Measurements from ENCODE around the gene GBA2. TPM values are rescaled to one million over a fixed set of nuclear protein-coding genes. Genes with fewer than 3 reads are reported as not detected.

GBA2 gene
- total and polyA plus RNA-seq, 2 donors (not counting 3 experiments of a cell fraction or from before 2014, with no cell fraction given): 110 to 158 TPM

DNA sequence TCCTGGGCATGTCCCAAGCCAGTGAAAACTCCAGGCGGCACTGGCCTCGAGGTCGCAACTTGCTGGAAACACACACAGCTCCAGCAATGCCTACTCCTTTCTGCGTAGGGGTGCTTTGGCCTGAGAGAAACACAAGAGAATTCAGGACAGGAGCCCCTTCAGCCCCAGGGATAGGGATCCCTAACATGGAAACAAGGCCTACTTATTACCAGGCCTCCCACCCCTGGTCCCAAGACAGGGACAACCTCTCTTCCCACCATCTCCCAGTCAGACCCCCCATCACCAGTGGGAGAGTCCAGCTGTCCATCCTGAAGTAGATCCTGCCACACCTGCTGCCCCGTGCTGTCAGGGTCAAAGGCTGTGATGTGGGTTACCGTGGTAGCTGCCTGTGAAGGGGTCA, 8.8 kb downstream of the GBA2 start:
- no peak overlapping the region for H3K4me2 ChIP-seq (ENCODE audit: insufficient read depth, low read length)
- FAIRE-seq (no peak), DNase-seq (ENCODE audit: low read depth, low spot score) (no peak)
- intact Hi-C loops (cut with micrococcal nuclease) (no loop called here), dilution Hi-C loops (cut with MboI; ENCODE audit: extremely low pct_ligation_motif_present, low sequenced_read_pairs) (no loop called here)
- H3K9me3 ChIP-seq (replicated peaks; ENCODE audit: control insufficient read depth, insufficient read depth, low read length): no peaks in the 10 kb centered on the region
- H3K4me1 ChIP-seq (ENCODE audit: control insufficient read depth, extremely low read depth, insufficient read depth, low read length): peaks cover 10% of the 10 kb centered on the region
- H3K27me3 ChIP-seq (ENCODE audit: control insufficient read depth in 2 of 2, insufficient read depth in 2 of 2, low read length in 2 of 2): no peaks in the 10 kb centered on the region
- no peaks in the 10 kb centered on the region for H4K20me1 ChIP-seq (replicated peaks; ENCODE audit: control insufficient read depth, extremely low read depth, insufficient read depth, low read length)
- POLR2A ChIA-PET: no interaction called here
- no TSS peak for BruUV-seq (replicated peaks)
- TF ChIP-seq GATA2 (IDR thresholded peaks at IDR 0.05; ENCODE audit: insufficient read depth, insufficient read length, low read depth, low read length): no peak
- no peak for TF ChIP-seq FOS (IDR thresholded peaks at IDR 0.05; ENCODE audit: borderline replicate concordance, insufficient read depth, low read length)
- no peak for TF ChIP-seq POLR2AphosphoS5 (IDR thresholded peaks at IDR 0.05; ENCODE audit: insufficient read depth, low read depth, low read length)
- no peak for TF ChIP-seq EZH2 (IDR thresholded peaks at IDR 0.05; ENCODE audit: borderline replicate concordance, low read depth, low read length, severe bottlenecking)
- no peak for TF ChIP-seq POLR2A (IDR thresholded peaks at IDR 0.05; ENCODE audit: low read depth, low read length)
- no peak for TF ChIP-seq JUN (IDR thresholded peaks at IDR 0.05; ENCODE audit: borderline replicate concordance, insufficient read depth, insufficient read length, low read depth)
- H3K9ac ChIP-seq (replicated peaks; ENCODE audit: extremely low read depth, insufficient read depth, low read length): no peak overlapping the region
- no peak overlapping the region for H3K27ac ChIP-seq (ENCODE audit: insufficient read depth, low read depth, low read length)
- CTCF ChIA-PET: interaction anchor here (1.2 to 1.4 kb wide), 3 partner anchors 8 to 50 kb away, joined by 3 to 4 read pairs (median 4); partner anchors contain the start of gene CREB3
- no peak overlapping the region for H3K4me3 ChIP-seq (replicated peaks in 1 of 3; ENCODE audit: insufficient read depth in 1 of 3, low read depth in 1 of 3, low read length in 3 of 3)
- H2AFZ ChIP-seq (ENCODE audit: low read depth, low read length): no peak overlapping the region
- H3K36me3 ChIP-seq (ENCODE audit: control insufficient read depth in 2 of 2, extremely low read depth in 1 of 2, insufficient read depth in 2 of 2, low read length in 2 of 2): peaks cover 55 to 74% of the 10 kb centered on the region in 2 experiments
- no peaks in the 10 kb centered on the region for H3K9me1 ChIP-seq (replicated peaks; ENCODE audit: control insufficient read depth, extremely low read depth, insufficient read depth, low read length)
- peaks cover 58% of the 10 kb centered on the region for H3K79me2 ChIP-seq (ENCODE audit: control insufficient read depth, insufficient read depth, low read length)

DNA sequence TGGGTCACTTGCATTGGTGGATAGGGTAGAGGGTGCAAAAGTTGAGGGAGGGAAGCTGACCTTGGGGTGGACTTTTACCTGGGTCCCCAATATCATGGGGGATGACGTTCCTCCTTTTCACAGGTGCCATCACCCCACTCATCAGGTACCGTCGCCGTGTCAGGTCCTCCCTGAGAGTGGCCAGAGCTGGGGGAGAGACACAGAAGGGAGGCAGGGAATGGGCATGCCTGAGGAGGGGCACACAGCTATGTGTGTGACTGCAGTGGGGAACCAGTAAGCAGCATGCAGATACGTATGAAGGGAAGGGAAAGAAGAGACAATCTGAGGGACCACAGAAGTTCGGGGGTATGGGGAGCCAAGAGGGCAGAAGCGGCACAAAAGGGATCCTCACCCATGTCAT, 10.1 kb downstream of the GBA2 start:
- ChIA-PET POLR2A (no interaction called here), CTCF (interaction anchor here (0.9 to 5.3 kb wide), 7 partner anchors 8 to 143 kb away, joined by 3 to 86 read pairs (median 4); partner anchors contain the start of genes GBA2 and RGP1)
- TF ChIP-seq FOS (IDR thresholded peaks at IDR 0.05; ENCODE audit: borderline replicate concordance, insufficient read depth, low read length) (no peak), MYC (IDR thresholded peaks at IDR 0.05; ENCODE audit: low read depth, low read length) (no peak), GATA2 (IDR thresholded peaks at IDR 0.05; ENCODE audit: insufficient read depth, insufficient read length, low read depth, low read length) (no peak), EZH2 (IDR thresholded peaks at IDR 0.05; ENCODE audit: borderline replicate concordance, low read depth, low read length, severe bottlenecking) (no peak), POLR2AphosphoS5 (IDR thresholded peaks at IDR 0.05; ENCODE audit: insufficient read depth, low read depth, low read length) (no peak), POLR2A (IDR thresholded peaks at IDR 0.05; ENCODE audit: low read depth, low read length) (no peak), JUN (IDR thresholded peaks at IDR 0.05; ENCODE audit: borderline replicate concordance, insufficient read depth, insufficient read length, low read depth) (no peak)
- TF ChIP-seq, protein P1, sequence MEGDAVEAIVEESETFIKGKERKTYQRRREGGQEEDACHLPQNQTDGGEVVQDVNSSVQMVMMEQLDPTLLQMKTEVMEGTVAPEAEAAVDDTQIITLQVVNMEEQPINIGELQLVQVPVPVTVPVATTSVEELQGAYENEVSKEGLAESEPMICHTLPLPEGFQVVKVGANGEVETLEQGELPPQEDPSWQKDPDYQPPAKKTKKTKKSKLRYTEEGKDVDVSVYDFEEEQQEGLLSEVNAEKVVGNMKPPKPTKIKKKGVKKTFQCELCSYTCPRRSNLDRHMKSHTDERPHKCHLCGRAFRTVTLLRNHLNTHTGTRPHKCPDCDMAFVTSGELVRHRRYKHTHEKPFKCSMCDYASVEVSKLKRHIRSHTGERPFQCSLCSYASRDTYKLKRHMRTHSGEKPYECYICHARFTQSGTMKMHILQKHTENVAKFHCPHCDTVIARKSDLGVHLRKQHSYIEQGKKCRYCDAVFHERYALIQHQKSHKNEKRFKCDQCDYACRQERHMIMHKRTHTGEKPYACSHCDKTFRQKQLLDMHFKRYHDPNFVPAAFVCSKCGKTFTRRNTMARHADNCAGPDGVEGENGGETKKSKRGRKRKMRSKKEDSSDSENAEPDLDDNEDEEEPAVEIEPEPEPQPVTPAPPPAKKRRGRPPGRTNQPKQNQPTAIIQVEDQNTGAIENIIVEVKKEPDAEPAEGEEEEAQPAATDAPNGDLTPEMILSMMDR (IDR thresholded peaks at IDR 0.05; ENCODE audit: extremely low read depth in 1 of 2, insufficient read depth in 1 of 2, low read depth in 1 of 2, low read length in 2 of 2): no peak
- TF ChIP-seq, protein P2, sequence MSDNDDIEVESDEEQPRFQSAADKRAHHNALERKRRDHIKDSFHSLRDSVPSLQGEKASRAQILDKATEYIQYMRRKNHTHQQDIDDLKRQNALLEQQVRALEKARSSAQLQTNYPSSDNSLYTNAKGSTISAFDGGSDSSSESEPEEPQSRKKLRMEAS (IDR thresholded peaks at IDR 0.05; ENCODE audit: insufficient read depth, insufficient read length): no peak
- Histone ChIP-seq H3K9me1 (replicated peaks; ENCODE audit: control insufficient read depth, extremely low read depth, insufficient read depth, low read length) (no peaks in the 10 kb centered on the region), H3K27ac (ENCODE audit: insufficient read depth, low read depth, low read length) (no peak overlapping the region), H2AFZ (ENCODE audit: low read depth, low read length) (no peak overlapping the region), H3K36me3 (ENCODE audit: control insufficient read depth in 2 of 2, extremely low read depth in 1 of 2, insufficient read depth in 2 of 2, low read length in 2 of 2) (peaks cover 51 to 72% of the 10 kb centered on the region in 2 experiments), H3K9me3 (replicated peaks; ENCODE audit: control insufficient read depth, insufficient read depth, low read length) (no peaks in the 10 kb centered on the region), H4K20me1 (replicated peaks; ENCODE audit: control insufficient read depth, extremely low read depth, insufficient read depth, low read length) (no peaks in the 10 kb centered on the region), H3K9ac (replicated peaks; ENCODE audit: extremely low read depth, insufficient read depth, low read length) (no peak overlapping the region), H3K4me1 (ENCODE audit: control insufficient read depth, extremely low read depth, insufficient read depth, low read length) (peaks cover 5% of the 10 kb centered on the region), H3K4me2 (ENCODE audit: insufficient read depth, low read length) (no peak overlapping the region), H3K27me3 (ENCODE audit: control insufficient read depth in 2 of 2, insufficient read depth in 2 of 2, low read length in 2 of 2) (no peaks in the 10 kb centered on the region), H3K4me3 (replicated peaks in 1 of 3; ENCODE audit: insufficient read depth in 1 of 3, low read depth in 1 of 3, low read length in 3 of 3) (no peak overlapping the region), H3K79me2 (ENCODE audit: control insufficient read depth, insufficient read depth, low read length) (peaks cover 53% of the 10 kb centered on the region)
- intact Hi-C loops (cut with micrococcal nuclease): no loop called here
- no peak for FAIRE-seq
- no TSS peak for BruUV-seq (replicated peaks)
- dilution Hi-C loops (cut with MboI; ENCODE audit: extremely low pct_ligation_motif_present, low sequenced_read_pairs): no loop called here
- DNase-seq (ENCODE audit: low read depth, low spot score): no peak
